HG02981 (cell line): ENCODE results near the gene DEFB113.
"Not testable (repeated sequence)": the region's sequence is repeated elsewhere in the genome, so short reads cannot be mapped to it uniquely, and the experiment has no call there.

Source experiments
- ATAC-seq: cut with Tn5 transposase; IDR thresholded peaks from one replicate; pipeline ENCODE4 v1.9.1; 2021; ENCODE audit warnings: mild to moderate bottlenecking, moderate library complexity; ENCODE audit not compliant: unreplicated experiment

The DEFB113 gene

GRCh38 chr6:49969605-49970004 lies at the start of gene DEFB113:
Gene DEFB113 (minus strand): TSS chr6:49969625. CDS start chr6:49969625, 0 bp downstream.
- no peak for ATAC-seq

- no peak for ATAC-seq
Observed at GRCh38 chr6:50007819-50008218, 38.4 kb upstream of the DEFB113 start.

GRCh38 chr6:50003139-50003538 lies 33.7 kb upstream of the DEFB113 start:
- no peak for ATAC-seq

GRCh38 chr6:49995278-49995677 lies 25.9 kb upstream of the DEFB113 start:
- ATAC-seq: no peak

- no peak for ATAC-seq
Observed at GRCh38 chr6:49988900-49989299, 19.5 kb upstream of the DEFB113 start.

GRCh38 chr6:49987749-49988148 lies 18.3 kb upstream of the DEFB113 start:
- no peak for ATAC-seq

- no peak for ATAC-seq
Observed at GRCh38 chr6:49986551-49986950, 17.1 kb upstream of the DEFB113 start.

GRCh38 chr6:49982046-49982445 lies 12.6 kb upstream of the DEFB113 start:
- no peak for ATAC-seq

- peak; percentile 33 for ATAC-seq
Observed at GRCh38 chr6:49980898-49981297, 11.5 kb upstream of the DEFB113 start.

GRCh38 chr6:49979584-49979983 lies 10.2 kb upstream of the DEFB113 start:
- ATAC-seq: no peak

GRCh38 chr6:49978332-49979226 lies 9.2 kb upstream of the DEFB113 start:
- peak; percentile 52 for ATAC-seq

GRCh38 chr6:49966823-49967222 lies 2.6 kb downstream of the DEFB113 start:
- no peak for ATAC-seq

- no peak for ATAC-seq
Observed at GRCh38 chr6:49966334-49966733, 3.1 kb downstream of the DEFB113 start.

- ATAC-seq: no peak
Observed at GRCh38 chr6:49964064-49964463, 5.4 kb downstream of the DEFB113 start, which contains the start of gene DEFB114. Gene DEFB114 (minus strand): TSS chr6:49964164. CDS start chr6:49964105, 59 bp downstream.

- ATAC-seq: no peak
Observed at GRCh38 chr6:49958180-49958579, 11.2 kb downstream of the DEFB113 start.

- no peak for ATAC-seq
Observed at GRCh38 chr6:49955847-49956246, 13.6 kb downstream of the DEFB113 start.

GRCh38 chr6:49951926-49952325 lies 17.5 kb downstream of the DEFB113 start:
- ATAC-seq: no peak

GRCh38 chr6:49950415-49950751 lies 19.0 kb downstream of the DEFB113 start:
- no peak for ATAC-seq

GRCh38 chr6:49949062-49949461 lies 20.4 kb downstream of the DEFB113 start:
- ATAC-seq: no peak

- no peak for ATAC-seq
Observed at GRCh38 chr6:49946835-49947234, 22.6 kb downstream of the DEFB113 start.

- ATAC-seq: not testable (repeated sequence)
Observed at GRCh38 chr6:49944068-49944467, 25.4 kb downstream of the DEFB113 start.

GRCh38 chr6:49939993-49940498 lies 29.4 kb downstream of the DEFB113 start:
- no peak for ATAC-seq
